Right forelimb (tissue), 1 donor: ENCODE results near the gene OR51B4.
"Not testable (repeated sequence)": the region's sequence is repeated elsewhere in the genome, so short reads cannot be mapped to it uniquely, and the experiment has no call there.

Source experiments
- DNase-seq: peaks from one replicate; pipeline ENCODE4 v3.0.0-alpha.2; 2018

OR51B4 gene, protein sequence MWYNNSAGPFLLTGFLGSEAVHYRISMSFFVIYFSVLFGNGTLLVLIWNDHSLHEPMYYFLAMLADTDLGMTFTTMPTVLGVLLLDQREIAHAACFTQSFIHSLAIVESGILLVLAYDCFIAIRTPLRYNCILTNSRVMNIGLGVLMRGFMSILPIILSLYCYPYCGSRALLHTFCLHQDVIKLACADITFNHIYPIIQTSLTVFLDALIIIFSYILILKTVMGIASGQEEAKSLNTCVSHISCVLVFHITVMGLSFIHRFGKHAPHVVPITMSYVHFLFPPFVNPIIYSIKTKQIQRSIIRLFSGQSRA

GRCh38 chr11:5301846-5302245 is at the start of gene OR51B4:
TSS of gene OR51B4 (minus strand) at chr11:5301946. CDS start at chr11:5301946, 0 bp downstream.
- no peak for DNase-seq

DNA sequence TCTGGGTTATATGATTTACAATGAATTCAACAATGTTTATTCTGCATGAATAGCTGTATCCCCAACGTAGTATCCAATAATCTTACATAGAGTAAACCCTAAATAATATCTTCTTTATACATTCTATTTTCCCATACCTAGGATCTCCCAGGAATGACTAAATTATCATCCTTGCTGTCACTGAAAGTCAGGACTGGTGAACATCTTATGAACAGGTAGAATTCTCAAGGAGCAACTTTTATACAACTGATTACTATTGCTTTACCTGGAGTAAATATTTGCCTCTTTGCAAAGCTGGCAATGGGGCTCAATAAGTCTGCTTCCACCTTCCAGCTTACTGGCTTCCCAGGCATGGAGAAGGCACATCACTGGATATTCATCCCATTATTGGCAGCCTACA is 49.5 kb upstream of the OR51B4 start, which contains the start of gene OR51B6:
TSS of gene OR51B6 (plus strand) at position 301 of the 400 bp plus-strand sequence. CDS start at position 301, 0 bp downstream.
- DNase-seq = no peak

GRCh38 chr11:5349550-5349949 is 47.8 kb upstream of the OR51B4 start:
- no peak for DNase-seq

DNA sequence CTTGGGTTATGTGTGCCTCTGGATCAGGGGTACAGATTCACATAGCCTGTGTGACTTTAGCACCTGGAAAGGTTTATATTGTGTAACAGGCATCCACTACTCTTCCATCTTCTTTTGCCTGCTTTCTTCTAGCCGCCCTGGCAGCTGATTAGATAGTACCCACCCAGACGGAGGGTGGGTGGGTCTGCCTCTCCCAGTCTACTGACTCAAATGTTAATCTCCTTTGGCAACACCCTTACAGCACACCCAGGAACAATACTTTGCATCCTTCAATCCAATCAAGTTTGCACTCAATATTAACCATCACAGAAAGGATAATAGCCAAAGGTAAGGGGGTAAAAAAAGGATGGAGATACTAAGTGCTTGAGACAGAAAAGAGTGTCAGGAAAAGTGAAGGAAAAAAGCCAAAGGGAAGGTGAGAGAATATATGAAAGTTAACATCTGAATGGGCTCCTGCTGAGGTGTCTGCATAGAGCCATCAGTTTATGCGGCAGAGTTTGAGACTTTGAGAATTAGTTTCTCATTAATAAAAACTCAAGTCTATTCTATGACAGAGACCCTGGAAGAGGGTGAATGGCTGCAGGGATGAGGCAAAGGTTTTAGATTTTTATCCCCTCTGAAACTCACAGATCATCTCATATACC is 46.9 kb upstream of the OR51B4 start:
- DNase-seq = no peak

DNA sequence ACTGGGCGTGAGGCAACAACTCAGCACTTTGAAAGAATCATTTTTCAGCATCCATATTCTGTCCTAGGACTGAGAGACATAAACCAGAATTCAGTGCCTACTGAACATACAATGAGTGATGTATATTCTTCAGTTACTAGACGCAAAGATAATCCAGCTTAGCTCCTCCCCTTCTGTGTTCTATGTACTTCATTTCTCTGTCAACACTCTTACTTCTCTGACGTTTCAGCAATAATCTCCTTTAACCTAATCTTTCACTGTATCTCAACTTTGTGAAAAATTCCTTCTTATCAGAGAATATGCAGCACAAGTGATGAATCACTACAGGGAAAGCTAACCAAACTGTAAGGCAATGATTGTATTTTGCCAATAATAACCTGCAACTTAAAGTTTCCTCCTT is 44.1 kb upstream of the OR51B4 start:
- no peak for DNase-seq

GRCh38 chr11:5343474-5344335 is 42.0 kb upstream of the OR51B4 start, which contains the start of gene OR51B5:
TSS of gene OR51B5 (minus strand) at chr11:5343524. CDS start at chr11:5343524, 0 bp downstream.
- DNase-seq = no peak

DNA sequence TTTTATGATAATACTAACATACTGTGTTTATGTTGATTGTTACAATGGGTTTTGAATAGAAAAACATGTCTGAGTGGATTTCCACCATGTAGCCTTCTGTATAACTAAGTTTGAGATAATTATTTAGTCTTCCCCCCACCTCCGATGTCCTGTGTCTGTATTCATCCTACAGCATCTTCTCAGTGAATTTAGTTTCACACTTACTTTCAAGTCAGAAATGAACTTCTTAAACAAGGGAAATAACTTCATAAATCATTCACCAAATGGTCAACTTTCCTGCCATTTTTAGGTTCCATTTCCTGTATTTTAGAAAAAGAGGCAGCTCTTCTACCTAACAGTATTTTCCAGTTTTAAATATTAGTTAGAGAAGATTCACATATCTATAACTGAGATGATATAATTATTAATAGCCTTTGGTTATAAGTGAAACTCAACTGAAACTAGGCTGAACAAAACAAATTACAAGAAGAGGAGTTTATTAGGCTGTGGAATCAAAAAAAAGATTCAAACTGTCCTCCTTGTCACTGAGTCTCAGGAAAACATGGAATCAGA is 38.1 kb upstream of the OR51B4 start:
- no peak for DNase-seq

DNA sequence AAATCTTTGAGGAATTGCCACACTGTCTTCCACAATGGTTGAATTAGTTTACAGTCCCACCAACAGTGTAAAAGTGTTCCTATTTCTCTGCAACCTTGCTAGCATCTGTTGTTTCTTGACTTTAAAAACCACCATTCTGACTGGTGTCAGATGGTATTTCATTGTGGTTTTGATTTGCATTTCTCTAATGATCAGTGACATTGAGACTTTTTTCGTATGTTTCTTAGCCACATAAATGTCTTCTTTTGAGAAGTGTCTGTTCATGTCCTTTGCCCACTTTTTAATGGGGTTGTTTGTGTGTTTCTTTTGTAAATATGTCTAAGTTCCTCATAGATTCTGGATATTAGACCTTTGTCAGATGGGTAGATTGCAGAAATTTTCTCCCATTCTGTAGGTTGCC is 35.5 kb upstream of the OR51B4 start:
- not testable (repeated sequence) for DNase-seq

- DNase-seq = no peak
Observed at GRCh38 chr11:5336331-5336730, 34.6 kb upstream of the OR51B4 start.

GRCh38 chr11:5335170-5335569 is 33.4 kb upstream of the OR51B4 start:
- DNase-seq = no peak

DNA sequence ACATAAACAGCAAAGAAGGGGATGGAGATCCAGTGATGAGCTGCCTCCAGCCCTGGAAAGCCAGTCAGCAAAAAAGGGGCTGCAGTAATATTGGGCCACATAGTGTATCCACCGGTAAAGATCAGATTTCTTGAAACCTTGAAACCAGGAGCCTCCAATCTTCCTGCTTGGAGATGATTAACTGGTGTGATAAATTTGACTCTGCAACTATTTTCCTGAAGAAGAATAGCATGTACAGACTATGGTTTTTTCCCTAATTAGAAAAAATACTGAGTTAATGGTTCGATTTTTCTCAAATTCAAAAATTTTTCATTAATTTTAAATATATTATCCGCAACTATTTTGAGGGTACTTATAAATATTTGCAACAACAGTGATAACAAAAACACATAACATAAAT is 22.5 kb upstream of the OR51B4 start, which contains the start of gene OR51B2:
TSS of gene OR51B2 (minus strand) at position 101 of the 400 bp plus-strand sequence. CDS start at position 101, 0 bp downstream.
- no peak for DNase-seq

DNA sequence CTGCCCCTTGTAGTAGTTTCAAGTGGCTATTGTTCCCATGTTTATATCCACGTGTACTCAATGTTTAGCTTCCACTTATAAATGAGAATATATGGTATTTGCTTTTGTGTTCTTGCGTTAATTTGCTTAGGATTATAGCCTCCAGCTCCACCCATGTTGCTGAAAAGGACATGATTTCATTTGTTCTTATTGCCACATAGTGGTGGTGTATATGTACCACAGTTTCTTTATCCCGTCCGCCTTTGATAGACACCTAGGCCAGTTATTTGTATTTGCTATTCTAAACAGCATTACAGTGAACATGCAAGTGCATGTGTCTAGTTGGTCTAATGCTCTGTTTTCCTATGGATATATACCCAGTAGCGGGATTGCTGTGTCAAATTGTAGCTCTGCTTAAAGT is 15.5 kb upstream of the OR51B4 start:
- DNase-seq = no peak

- not testable (repeated sequence) for DNase-seq
Observed at GRCh38 chr11:5313326-5314023, 11.7 kb upstream of the OR51B4 start.

- DNase-seq = no peak
Observed at GRCh38 chr11:5310423-5310822, 8.7 kb upstream of the OR51B4 start.

- no peak for DNase-seq
Observed at GRCh38 chr11:5307256-5308019, 5.7 kb upstream of the OR51B4 start.

GRCh38 chr11:5304046-5304445 is 2.3 kb upstream of the OR51B4 start:
- DNase-seq = no peak

GRCh38 chr11:5303626-5304025 is 1.9 kb upstream of the OR51B4 start:
- DNase-seq = no peak

DNA sequence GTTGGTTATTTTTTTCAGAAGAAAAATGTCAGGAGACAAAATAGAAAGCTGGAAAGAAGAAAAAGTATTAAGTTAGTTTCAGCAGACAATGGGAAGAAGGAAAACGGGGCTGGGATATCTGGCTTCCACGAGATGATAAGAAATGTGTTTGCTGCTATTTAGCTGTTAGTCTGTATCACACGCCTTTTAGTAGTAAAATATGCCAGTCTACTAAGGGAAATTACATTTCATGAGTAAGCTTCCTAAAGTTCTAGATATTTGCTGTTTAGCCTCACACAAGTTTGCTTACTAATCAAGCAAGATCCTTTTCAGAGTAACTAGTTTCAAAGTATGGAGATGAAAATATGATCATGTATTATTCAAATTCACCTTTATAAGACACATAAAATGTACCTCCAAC is 1.5 kb downstream of the OR51B4 start:
- DNase-seq = no peak

GRCh38 chr11:5298451-5298850 is 3.3 kb downstream of the OR51B4 start:
- DNase-seq = no peak

GRCh38 chr11:5297721-5298323 is 3.9 kb downstream of the OR51B4 start:
- no peak for DNase-seq
